SK-N-SH (cell line): ENCODE results near the gene SOX30.

Experiments
- ELF1 ChIP-seq: IDR thresholded peaks from 2 replicates; pipeline ENCODE4 v1.4.0; 2012
- EP300 ChIP-seq, 2 experiments: IDR thresholded peaks; 2 replicates each; pipeline versions ENCODE4 v1.4.0 to v1.6.1; 2012; ENCODE audit warnings: borderline replicate concordance in 1 of 2, low read depth in 1 of 2, low read length in 1 of 2
- GATA2 ChIP-seq: sonication (generic); formaldehyde crosslinking; IDR thresholded peaks from 2 replicates; pipeline ENCODE4 v1.5.0; 2020; ENCODE audit warnings: mild to moderate bottlenecking, missing genetic modification reagents
- MEF2A ChIP-seq: IDR thresholded peaks from 2 replicates; pipeline ENCODE4 v1.4.0; 2012; ENCODE audit warnings: low read depth, borderline replicate concordance
- POLR2AphosphoS5 ChIP-seq: IDR thresholded peaks from 2 replicates; pipeline ENCODE4 v1.6.1; 2012; ENCODE audit warnings: low read depth, low read length
- SMC3 ChIP-seq: IDR thresholded peaks from 2 replicates; pipeline ENCODE4 v1.6.1; 2012; ENCODE audit warnings: low read depth, low read length, improper control_type of control experiment
- TAF1 ChIP-seq: IDR thresholded peaks from 2 replicates; pipeline ENCODE4 v1.6.1; 2012; ENCODE audit warnings: low read depth, mild to moderate bottlenecking, low read length, moderate library complexity, borderline replicate concordance
- TF ChIP-seq, protein P1 (sequence below): fragments of 200-600 bp; sonication (generic); IDR thresholded peaks from 2 replicates; pipeline ENCODE4 v1.6.1; 2017; ENCODE audit warnings: antibody characterized with exemption, mild to moderate bottlenecking, moderate library complexity
- TF ChIP-seq, protein P2 (sequence below): fragments of 150-350 bp; IDR thresholded peaks from 2 replicates; pipeline ENCODE4 v1.6.1; 2017; ENCODE audit warnings: antibody characterized with exemption, low read length, low read depth, borderline replicate concordance

DNA sequence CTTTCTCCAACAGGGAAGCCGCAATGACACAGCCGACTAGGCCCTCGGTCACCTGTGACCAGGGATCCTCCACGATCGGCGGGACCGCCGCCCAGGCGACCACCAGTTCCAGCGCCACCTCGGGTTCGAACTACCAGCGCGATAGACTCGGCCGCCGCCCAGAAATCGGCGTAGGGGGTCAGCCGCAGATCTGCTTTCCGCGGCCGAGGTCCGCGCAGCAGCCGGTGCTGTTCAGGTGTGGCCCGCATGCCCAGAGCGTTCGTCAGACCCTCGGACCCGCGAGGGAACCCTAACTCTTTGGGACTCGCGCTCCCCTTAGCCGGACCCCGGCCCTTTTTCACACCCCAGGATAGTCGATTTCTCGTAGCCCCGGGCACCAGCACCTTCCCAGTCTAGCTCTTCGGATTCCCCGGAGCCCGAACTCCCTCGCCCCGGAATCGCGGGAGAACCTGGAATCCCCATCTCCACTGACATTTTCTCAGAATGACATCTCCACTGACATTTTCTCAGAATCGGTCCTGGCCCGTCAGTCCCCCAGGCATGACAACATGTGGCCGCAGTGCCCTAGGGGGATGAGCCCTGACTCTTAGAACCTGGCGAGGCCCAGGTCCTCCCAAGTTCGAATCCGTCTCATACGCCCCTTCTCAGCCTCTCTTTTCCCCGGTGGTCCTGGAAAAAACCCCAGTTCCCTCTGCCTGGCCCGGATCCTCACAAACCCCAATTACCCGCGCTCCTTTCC, 19.5 kb upstream of the SOX30 start:
- TF ChIP-seq TAF1 (no peak), EP300 (IDR thresholded peaks at IDR 0.05; ENCODE audit: borderline replicate concordance in 1 of 2, low read depth in 1 of 2, low read length in 1 of 2) (no peak), POLR2AphosphoS5 (no peak), GATA2 (CRISPR knock-in tag) (no peak), MEF2A (no peak), ELF1 (no peak), SMC3 (no peak)
- TF ChIP-seq, protein P1, sequence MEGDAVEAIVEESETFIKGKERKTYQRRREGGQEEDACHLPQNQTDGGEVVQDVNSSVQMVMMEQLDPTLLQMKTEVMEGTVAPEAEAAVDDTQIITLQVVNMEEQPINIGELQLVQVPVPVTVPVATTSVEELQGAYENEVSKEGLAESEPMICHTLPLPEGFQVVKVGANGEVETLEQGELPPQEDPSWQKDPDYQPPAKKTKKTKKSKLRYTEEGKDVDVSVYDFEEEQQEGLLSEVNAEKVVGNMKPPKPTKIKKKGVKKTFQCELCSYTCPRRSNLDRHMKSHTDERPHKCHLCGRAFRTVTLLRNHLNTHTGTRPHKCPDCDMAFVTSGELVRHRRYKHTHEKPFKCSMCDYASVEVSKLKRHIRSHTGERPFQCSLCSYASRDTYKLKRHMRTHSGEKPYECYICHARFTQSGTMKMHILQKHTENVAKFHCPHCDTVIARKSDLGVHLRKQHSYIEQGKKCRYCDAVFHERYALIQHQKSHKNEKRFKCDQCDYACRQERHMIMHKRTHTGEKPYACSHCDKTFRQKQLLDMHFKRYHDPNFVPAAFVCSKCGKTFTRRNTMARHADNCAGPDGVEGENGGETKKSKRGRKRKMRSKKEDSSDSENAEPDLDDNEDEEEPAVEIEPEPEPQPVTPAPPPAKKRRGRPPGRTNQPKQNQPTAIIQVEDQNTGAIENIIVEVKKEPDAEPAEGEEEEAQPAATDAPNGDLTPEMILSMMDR, result no peak
- TF ChIP-seq, protein P2, sequence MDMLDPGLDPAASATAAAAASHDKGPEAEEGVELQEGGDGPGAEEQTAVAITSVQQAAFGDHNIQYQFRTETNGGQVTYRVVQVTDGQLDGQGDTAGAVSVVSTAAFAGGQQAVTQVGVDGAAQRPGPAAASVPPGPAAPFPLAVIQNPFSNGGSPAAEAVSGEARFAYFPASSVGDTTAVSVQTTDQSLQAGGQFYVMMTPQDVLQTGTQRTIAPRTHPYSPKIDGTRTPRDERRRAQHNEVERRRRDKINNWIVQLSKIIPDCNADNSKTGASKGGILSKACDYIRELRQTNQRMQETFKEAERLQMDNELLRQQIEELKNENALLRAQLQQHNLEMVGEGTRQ, result no peak
